Lower leg skin (tissue), 4 donors: ENCODE results near the gene PKM. TPM values are rescaled to one million over a fixed set of nuclear protein-coding genes. Genes with fewer than 3 reads are reported as not detected.

Experiments
- DNase-seq, 2 donors: peaks; one replicate each; pipeline ENCODE4 v3.0.0-alpha.2; 2019; ENCODE audit warnings: low spot score in 2 of 2
- H3K4me3 ChIP-seq: fragments of 200-600 bp; sonication (generic); 2 replicates; pipeline ENCODE4 v1.5.1; 2017; ENCODE audit warnings: mild to moderate bottlenecking, low read depth; ENCODE audit not compliant: poor library complexity, severe bottlenecking
- POLR2A ChIP-seq, 2 donors: fragments of 450-650 bp; IDR thresholded peaks; one replicate each; pipeline ENCODE4 v1.6.1; 2016 to 2017; ENCODE audit warnings: antibody characterized with exemption in 2 of 2, mild to moderate bottlenecking in 1 of 2, moderate library complexity in 1 of 2
- WGBS, 2 donors: methylation state at CpG; one replicate each; pipeline ENCODE4 v1.1.5; 2018; 5-methylcytosine and 5-hydroxymethylcytosine counted together
- intact Hi-C: fragments of 100-400 bp; cut with DNase I; formaldehyde crosslinking; loops from one replicate; pipeline ENCODE4 v1.15.0; 2023; ENCODE audit warnings: low total_unique reads
- total RNA-seq, 4 donors: library from RNA; depleted of rRNA; stranded (reverse); fragments of >200 nt; gene quantifications; one replicate each; pipeline ENCODE4 v1.1.0, GENCODE V29; 2016
- TF ChIP-seq, protein P1 (sequence below), 3 donors: fragments of 450-650 bp; IDR thresholded peaks; one replicate each; pipeline ENCODE4 v1.5.1; 2016; ENCODE audit warnings: antibody characterized with exemption in 3 of 3, mild to moderate bottlenecking in 3 of 3, moderate library complexity in 2 of 3

PKM gene
- total RNA-seq, 4 donors from 2014 or later, result 266 to 433 (median 367) TPM

DNA sequence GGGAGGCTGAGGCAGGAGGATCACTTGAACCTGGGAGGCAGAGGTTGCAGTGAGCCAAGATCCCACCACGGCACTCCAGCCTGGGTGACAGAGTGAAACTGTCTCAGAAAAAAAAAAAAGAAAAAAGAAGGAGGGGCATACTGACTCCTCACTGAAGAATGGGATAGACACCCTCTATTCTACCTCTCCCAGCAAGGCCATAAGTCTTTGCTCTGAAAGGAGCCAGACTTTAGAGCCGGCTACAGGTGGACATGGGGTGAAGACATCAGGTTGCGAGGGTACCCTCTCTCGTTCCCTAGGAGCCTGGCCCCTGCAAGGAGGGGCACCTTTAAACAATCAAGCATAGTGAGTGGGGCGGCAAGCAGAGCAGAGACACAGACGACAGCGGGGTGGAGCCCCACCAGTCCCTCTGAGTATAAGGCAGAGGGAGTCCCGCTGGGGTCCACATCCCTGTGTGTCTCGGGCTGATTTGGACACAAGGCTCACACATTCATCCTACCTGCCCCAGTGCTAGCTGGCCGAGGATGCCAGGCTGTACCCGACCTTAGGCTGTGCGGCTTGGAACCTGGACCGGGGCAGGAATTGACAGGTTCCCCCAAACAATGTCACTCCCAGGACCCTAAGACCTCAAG lies 34.5 kb downstream of the PKM start:
- no peak overlapping the region for H3K4me3 ChIP-seq
- whole genome bisulfite sequencing, 2 donors, result 54 to 76% methylated on average over 9 to 13 of the region's 13 CpGs
- intact Hi-C loops, result no loop called here
- no peak for DNase-seq
- TF ChIP-seq POLR2A (IDR thresholded peaks at IDR 0.05), result no peak
- TF ChIP-seq, protein P1, sequence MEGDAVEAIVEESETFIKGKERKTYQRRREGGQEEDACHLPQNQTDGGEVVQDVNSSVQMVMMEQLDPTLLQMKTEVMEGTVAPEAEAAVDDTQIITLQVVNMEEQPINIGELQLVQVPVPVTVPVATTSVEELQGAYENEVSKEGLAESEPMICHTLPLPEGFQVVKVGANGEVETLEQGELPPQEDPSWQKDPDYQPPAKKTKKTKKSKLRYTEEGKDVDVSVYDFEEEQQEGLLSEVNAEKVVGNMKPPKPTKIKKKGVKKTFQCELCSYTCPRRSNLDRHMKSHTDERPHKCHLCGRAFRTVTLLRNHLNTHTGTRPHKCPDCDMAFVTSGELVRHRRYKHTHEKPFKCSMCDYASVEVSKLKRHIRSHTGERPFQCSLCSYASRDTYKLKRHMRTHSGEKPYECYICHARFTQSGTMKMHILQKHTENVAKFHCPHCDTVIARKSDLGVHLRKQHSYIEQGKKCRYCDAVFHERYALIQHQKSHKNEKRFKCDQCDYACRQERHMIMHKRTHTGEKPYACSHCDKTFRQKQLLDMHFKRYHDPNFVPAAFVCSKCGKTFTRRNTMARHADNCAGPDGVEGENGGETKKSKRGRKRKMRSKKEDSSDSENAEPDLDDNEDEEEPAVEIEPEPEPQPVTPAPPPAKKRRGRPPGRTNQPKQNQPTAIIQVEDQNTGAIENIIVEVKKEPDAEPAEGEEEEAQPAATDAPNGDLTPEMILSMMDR (IDR thresholded peaks at IDR 0.05), result no peak

DNA sequence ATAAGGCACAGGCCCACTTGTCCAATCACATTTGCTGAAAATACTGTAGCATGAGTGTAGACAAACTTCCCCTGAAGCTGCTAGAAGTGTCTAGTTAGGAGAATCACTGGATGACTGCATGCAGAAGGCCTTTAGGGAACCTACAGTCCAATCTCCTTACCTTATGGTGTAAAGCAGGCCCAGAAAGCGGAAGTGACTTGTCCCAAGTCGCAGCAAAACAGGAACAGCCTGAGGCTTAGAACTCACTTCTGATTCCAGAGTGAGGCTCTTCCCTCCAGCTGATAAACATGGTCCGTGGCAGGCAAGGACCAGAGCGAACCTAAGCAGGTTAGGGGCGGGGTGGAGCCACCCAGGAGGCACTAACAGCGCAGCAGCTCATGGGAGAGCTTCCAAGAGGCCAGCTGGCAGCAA lies 35.9 kb downstream of the PKM start:
- no peak overlapping the region for H3K4me3 ChIP-seq
- intact Hi-C loops, result no loop called here
- 51 to 63% methylated on average over 6 of the region's 6 CpGs for WGBS, 2 donors
- DNase-seq, result no peak
- TF ChIP-seq, protein P1 (IDR thresholded peaks at IDR 0.05), result no peak
- no peak for TF ChIP-seq POLR2A (IDR thresholded peaks at IDR 0.05)

DNA sequence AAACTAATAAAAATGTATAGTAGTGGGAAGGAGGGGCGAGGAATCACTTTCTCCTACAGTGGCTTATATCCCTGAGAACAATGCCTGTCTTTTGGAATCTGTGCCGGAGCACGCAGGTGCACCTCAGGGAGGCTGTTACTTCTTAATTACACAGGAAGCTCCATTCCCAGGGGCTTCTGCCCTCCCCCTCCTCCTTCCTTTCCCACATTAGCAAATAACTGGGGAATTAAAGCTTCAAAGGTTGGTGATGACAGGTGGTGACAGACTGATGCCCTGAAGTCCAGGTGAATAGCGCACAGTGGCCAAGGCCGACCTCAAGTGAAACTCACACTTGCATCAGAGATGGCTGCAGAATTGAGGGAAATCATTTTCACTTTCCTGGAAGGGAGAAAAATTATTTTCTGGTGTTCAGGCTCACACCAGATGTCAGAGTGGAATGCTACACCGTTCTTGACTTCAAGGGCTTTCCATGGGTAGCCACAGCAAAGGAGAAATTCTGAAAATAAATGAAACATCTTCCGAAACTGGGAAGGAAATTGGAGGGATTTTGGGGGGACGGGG lies 37.1 kb downstream of the PKM start:
- intact Hi-C loops, result no loop called here
- H3K4me3 ChIP-seq, result no peak overlapping the region
- DNase-seq, result no peak
- TF ChIP-seq, protein P1 (IDR thresholded peaks at IDR 0.05), result no peak
- TF ChIP-seq POLR2A (IDR thresholded peaks at IDR 0.05), result no peak
- 74 to 76% methylated on average over 8 of the region's 8 CpGs for WGBS, 2 donors

DNA sequence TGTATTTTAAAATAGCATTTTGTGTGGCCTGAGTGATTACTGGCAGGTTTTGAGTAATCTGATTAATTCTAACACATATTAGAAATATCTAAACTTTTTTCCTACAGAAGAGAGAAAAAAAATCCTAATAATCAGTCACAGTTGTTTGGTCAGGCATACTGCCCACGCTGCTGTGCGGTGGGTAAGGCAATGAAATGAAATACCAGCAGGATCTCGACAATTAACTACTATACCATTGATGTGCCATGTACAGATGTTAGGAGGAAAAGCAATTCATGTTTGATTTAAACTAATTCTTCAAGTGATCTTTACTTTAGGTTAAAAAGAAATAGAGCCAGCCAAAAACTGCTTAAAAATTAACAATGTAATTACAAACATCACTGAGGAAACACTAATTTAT lies 38.6 kb downstream of the PKM start:
- WGBS, 2 donors, result 60 to 67% methylated on average over 3 of the region's 3 CpGs
- intact Hi-C loops, result no loop called here
- DNase-seq, result no peak
- TF ChIP-seq POLR2A (IDR thresholded peaks at IDR 0.05), result no peak
- TF ChIP-seq, protein P1 (IDR thresholded peaks at IDR 0.05), result no peak
- no peak overlapping the region for H3K4me3 ChIP-seq

DNA sequence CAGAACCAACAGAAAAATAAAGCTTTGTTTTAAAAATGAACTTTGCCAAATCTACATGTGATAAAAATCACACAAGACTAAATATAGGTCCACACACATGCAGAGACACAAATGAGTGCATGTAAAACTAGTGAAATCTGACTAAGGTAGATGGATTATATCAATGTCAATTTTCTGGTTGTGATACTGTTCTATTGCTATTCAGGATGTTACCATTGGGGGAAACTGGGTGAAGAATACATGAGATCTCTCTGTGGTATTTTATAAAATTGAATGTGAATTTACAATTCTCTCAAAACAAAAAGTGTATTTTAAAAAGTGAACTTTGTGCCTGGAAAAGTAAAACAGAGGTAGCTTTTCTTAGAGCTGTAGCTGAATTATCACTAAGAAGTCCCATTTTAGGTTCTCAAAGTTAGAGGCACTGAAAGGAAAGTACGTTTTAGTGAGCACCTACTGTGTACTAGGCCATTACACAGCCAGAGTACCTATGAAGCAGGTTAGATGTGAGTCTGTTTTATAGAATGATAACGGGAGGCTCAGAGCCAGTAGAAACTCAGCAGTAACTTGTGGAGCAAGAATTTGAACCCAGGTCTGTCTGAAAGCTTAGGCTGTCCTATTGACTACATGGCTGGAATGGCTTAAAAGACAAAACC lies 41.6 kb downstream of the PKM start:
- intact Hi-C loops, result no loop called here
- WGBS, 2 donors, result 89 to 95% methylated on average over 2 of the region's 2 CpGs
- DNase-seq, result no peak
- TF ChIP-seq, protein P1 (IDR thresholded peaks at IDR 0.05), result no peak
- TF ChIP-seq POLR2A (IDR thresholded peaks at IDR 0.05), result no peak
- no peak overlapping the region for H3K4me3 ChIP-seq
